Measurements from ENCODE around the gene TM2D3. TPM values are rescaled to one million over a fixed set of nuclear protein-coding genes. Genes with fewer than 3 reads are reported as not detected.

TM2D3 gene
- 48.7 TPM for total RNA-seq
- 47.9 TPM for polyA plus RNA-seq (ENCODE audit: insufficient read depth, low read depth, low replicate concordance)
- long read RNA-seq, donor 1, transcript TM2D3-202 (5 exons, 1,329 nt): major isoform, 10 of 34 reads
- long read RNA-seq, donor 1, transcript TM2D3-201 (6 exons, 1,381 nt): minor isoform, 6 of 34 reads
- long read RNA-seq, donor 1, partial matches to known transcripts: 10 of 34 reads
- long read RNA-seq, donor 1, other reads (novel, unspliced or antisense): 0 of 34 reads
- long read RNA-seq, donor 2, transcript TM2D3-202 (5 exons, 1,329 nt): major isoform, 18 of 30 reads
- long read RNA-seq, donor 2, transcript TM2D3-201 (6 exons, 1,381 nt): minor isoform, 8 of 30 reads
- long read RNA-seq, donor 2, partial matches to known transcripts: 0 of 30 reads
- long read RNA-seq, donor 2, other reads (novel, unspliced or antisense): 0 of 30 reads
- long read RNA-seq, donor 3, transcript TM2D3-201 (6 exons, 1,381 nt): minor isoform, 9 of 40 reads
- long read RNA-seq, donor 3, transcript TM2D3-202 (5 exons, 1,329 nt): major isoform, 24 of 40 reads
- long read RNA-seq, donor 3, partial matches to known transcripts: 0 of 40 reads
- long read RNA-seq, donor 3, other reads (novel, unspliced or antisense): 0 of 40 reads
- long read RNA-seq, donor 4, transcript TM2D3-202 (5 exons, 1,329 nt): major isoform, 11 of 28 reads
- long read RNA-seq, donor 4, transcript TM2D3-201 (6 exons, 1,381 nt): minor isoform, 6 of 28 reads
- long read RNA-seq, donor 4, transcript TM2D3-208 (2 exons, 2,133 nt): minor isoform, 8 of 28 reads
- long read RNA-seq, donor 4, partial matches to known transcripts: 0 of 28 reads
- long read RNA-seq, donor 4, other reads (novel, unspliced or antisense): 0 of 28 reads
- long read RNA-seq, donor 5, partial matches to known transcripts: 0 of 2 reads
- long read RNA-seq, donor 5, other reads (novel, unspliced or antisense): 0 of 2 reads
- long read RNA-seq, donor 6, transcript TM2D3-202 (5 exons, 1,329 nt): major isoform, 21 of 32 reads
- long read RNA-seq, donor 6, partial matches to known transcripts: 0 of 32 reads
- long read RNA-seq, donor 6, other reads (novel, unspliced or antisense): 0 of 32 reads
- long read RNA-seq, donor 7, transcript TM2D3-202 (5 exons, 1,329 nt): major isoform, 25 of 32 reads
- long read RNA-seq, donor 7, partial matches to known transcripts: 0 of 32 reads
- long read RNA-seq, donor 7, other reads (novel, unspliced or antisense): 6 of 32 reads
- long read RNA-seq, donor 8, transcript TM2D3-202 (5 exons, 1,329 nt): major isoform, 10 of 24 reads
- long read RNA-seq, donor 8, transcript TM2D3-201 (6 exons, 1,381 nt): minor isoform, 8 of 24 reads
- long read RNA-seq, donor 8, partial matches to known transcripts: 0 of 24 reads
- long read RNA-seq, donor 8, other reads (novel, unspliced or antisense): 0 of 24 reads
- long read RNA-seq, donor 9, transcript TM2D3-202 (5 exons, 1,329 nt): major isoform, 10 of 26 reads
- long read RNA-seq, donor 9, partial matches to known transcripts: 7 of 26 reads
- long read RNA-seq, donor 9, other reads (novel, unspliced or antisense): 0 of 26 reads
- long read RNA-seq, donor 10, transcript TM2D3-201 (6 exons, 1,381 nt): minor isoform, 5 of 43 reads
- long read RNA-seq, donor 10, transcript TM2D3-202 (5 exons, 1,329 nt): major isoform, 15 of 43 reads
- long read RNA-seq, donor 10, transcript TM2D3-208 (2 exons, 2,133 nt): minor isoform, 5 of 43 reads
- long read RNA-seq, donor 10, partial matches to known transcripts: 16 of 43 reads
- long read RNA-seq, donor 10, other reads (novel, unspliced or antisense): 0 of 43 reads

DNA sequence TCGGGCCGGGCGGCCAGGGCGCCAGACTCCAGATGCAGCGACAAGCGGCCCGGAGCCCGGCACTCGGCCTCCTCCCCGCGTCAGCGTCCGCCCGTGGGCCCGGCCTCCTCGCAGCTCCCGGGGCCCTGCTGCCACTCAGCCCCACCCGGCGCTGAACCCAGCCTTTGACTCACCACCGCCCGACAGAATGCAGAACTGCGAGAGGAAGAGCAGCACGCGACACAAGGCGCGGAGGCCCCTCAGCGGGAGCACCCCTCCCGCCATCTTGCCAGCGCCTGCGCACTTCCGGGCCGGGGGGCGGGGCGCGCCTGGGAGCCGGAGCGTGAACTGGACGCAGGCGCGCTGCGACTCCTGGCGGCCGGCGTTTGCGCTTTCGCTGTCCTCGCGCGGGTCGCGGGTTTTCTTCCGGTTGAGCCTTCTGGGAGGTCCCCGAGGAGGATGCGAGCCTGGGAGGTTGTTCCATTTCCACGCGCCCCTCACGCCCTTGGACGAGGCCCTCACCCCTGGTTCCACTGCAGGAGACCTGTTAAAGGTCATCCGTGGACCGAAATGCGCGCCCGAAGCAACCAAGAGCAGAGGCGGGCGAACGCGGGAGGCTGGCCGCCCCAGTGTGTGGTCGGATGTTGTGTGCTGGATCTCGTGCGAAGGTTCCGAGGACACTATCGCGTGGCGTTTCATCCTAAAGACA, at the start of gene TM2D3:
Gene TM2D3, minus strand, starts transcription at position 284 of the 688 bp plus-strand sequence. Its CDS starts 20 bp downstream, at position 264.
- peak; percentile 94 to 98 (median 96) for DNase-seq
- H3K9me3 ChIP-seq (ENCODE audit: control insufficient read depth in 2 of 3, insufficient read depth in 1 of 3, low read length in 3 of 3): no peaks in the 10 kb centered on the region
- H3K27me3 ChIP-seq (ENCODE audit: control insufficient read depth, insufficient read depth, low read length): no peaks in the 10 kb centered on the region
- no peak for FAIRE-seq
- TF ChIP-seq, protein P1, sequence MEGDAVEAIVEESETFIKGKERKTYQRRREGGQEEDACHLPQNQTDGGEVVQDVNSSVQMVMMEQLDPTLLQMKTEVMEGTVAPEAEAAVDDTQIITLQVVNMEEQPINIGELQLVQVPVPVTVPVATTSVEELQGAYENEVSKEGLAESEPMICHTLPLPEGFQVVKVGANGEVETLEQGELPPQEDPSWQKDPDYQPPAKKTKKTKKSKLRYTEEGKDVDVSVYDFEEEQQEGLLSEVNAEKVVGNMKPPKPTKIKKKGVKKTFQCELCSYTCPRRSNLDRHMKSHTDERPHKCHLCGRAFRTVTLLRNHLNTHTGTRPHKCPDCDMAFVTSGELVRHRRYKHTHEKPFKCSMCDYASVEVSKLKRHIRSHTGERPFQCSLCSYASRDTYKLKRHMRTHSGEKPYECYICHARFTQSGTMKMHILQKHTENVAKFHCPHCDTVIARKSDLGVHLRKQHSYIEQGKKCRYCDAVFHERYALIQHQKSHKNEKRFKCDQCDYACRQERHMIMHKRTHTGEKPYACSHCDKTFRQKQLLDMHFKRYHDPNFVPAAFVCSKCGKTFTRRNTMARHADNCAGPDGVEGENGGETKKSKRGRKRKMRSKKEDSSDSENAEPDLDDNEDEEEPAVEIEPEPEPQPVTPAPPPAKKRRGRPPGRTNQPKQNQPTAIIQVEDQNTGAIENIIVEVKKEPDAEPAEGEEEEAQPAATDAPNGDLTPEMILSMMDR (IDR thresholded peaks at IDR 0.05; ENCODE audit: borderline replicate concordance, extremely low read depth, insufficient read depth): peak; percentile 77
- H3K36me3 ChIP-seq (ENCODE audit: control insufficient read depth in 2 of 3, insufficient read depth in 3 of 3, low read length in 3 of 3): peaks cover under 1 to 9% (median 8%) of the 10 kb centered on the region in 3 donors
- peak within 1 kb of the TSS; percentile 96 to 97 for H3K27ac ChIP-seq (ENCODE audit: low read depth in 2 of 2, low read length in 2 of 2)
- peak within 1 kb of the TSS; percentile 81 to 94 (median 94) for H3K4me3 ChIP-seq (ENCODE audit: low read length in 3 of 3)
- intact Hi-C loops (cut with DNase I): no loop called here
- peaks cover 0 to 17% (median 3%) of the 10 kb centered on the region in 3 donors for H3K4me1 ChIP-seq (ENCODE audit: control insufficient read depth in 2 of 3, insufficient read depth in 2 of 3, low read depth in 1 of 3, low read length in 3 of 3)
- peak within 1 kb of the TSS; percentile 94 to 96 (median 96) for H3K9ac ChIP-seq (ENCODE audit: low read length in 3 of 3)

DNA sequence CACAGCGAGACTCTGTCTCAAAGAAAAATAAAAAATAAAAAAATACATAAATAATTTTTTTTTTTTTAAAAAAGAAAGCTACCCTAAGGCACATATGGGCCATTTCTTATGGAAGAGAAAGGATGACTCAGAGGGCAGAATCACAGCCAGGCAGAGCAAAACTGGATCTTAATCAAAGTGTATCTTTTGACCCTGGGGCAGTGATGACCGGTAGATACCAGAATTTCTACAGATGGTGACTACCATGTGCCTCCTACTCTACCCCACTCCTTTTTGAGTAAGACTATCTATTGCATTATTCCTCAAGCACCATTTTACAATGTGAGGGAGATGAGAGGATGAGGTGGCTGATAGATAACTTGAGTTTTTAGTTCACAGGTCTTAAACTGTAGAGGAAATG, 46.1 kb upstream of the TM2D3 start:
- Histone ChIP-seq H3K4me3 (ENCODE audit: low read length in 3 of 3) (no peak overlapping the region), H3K36me3 (ENCODE audit: control insufficient read depth in 2 of 3, insufficient read depth in 3 of 3, low read length in 3 of 3) (peaks cover 9 to 29% (median 28%) of the 10 kb centered on the region in 3 donors), H3K9me3 (ENCODE audit: control insufficient read depth in 2 of 3, insufficient read depth in 1 of 3, low read length in 3 of 3) (no peaks in the 10 kb centered on the region), H3K4me1 (ENCODE audit: control insufficient read depth in 2 of 3, insufficient read depth in 2 of 3, low read depth in 1 of 3, low read length in 3 of 3) (no peaks in the 10 kb centered on the region), H3K27me3 (ENCODE audit: control insufficient read depth, insufficient read depth, low read length) (no peaks in the 10 kb centered on the region), H3K27ac (ENCODE audit: low read depth in 2 of 2, low read length in 2 of 2) (no peak overlapping the region), H3K9ac (ENCODE audit: low read length in 3 of 3) (no peak overlapping the region)
- intact Hi-C loops (cut with DNase I): no loop called here
- DNase-seq: no peak
- no peak for FAIRE-seq
- TF ChIP-seq, protein P1 (IDR thresholded peaks at IDR 0.05; ENCODE audit: borderline replicate concordance, extremely low read depth, insufficient read depth): no peak
